Caki2 (cell line): Measurements from ENCODE around the gene SWI5. TPM values are rescaled to one million over a fixed set of nuclear protein-coding genes. Genes with fewer than 3 reads are reported as not detected.

Source experiments
- DNase-seq: peaks from one replicate; pipeline ENCODE4 v3.0.0-alpha.2; 2015; ENCODE audit warnings: low read depth
- in situ Hi-C: cut with HindIII; loops from 2 replicates; pipeline ENCODE4 v1.10.0; 2016; ENCODE audit warnings: low sequenced_read_pairs, low pct_unique_long_range_greater_than_20kb, mixed read lengths
- total RNA-seq: library from RNA; depleted of rRNA; stranded (reverse); fragments of >200 nt; shearing (Covaris generic); gene quantifications from 2 replicates; pipeline ENCODE4 v1.2.3, GENCODE V29; 2014; ENCODE audit warnings: low replicate concordance

The SWI5 gene
- total RNA-seq, 1 experiment from 2014 or later, result 141 TPM

- in situ Hi-C loops, result no loop called here
- DNase-seq, result peak; percentile 52
These were observed 25.9 kb upstream of the SWI5 start for GRCh38 chr9:128249908-128250838.

- in situ Hi-C loops, result no loop called here
- no peak for DNase-seq
These were observed 25.0 kb upstream of the SWI5 start for GRCh38 chr9:128250839-128251731.

DNA sequence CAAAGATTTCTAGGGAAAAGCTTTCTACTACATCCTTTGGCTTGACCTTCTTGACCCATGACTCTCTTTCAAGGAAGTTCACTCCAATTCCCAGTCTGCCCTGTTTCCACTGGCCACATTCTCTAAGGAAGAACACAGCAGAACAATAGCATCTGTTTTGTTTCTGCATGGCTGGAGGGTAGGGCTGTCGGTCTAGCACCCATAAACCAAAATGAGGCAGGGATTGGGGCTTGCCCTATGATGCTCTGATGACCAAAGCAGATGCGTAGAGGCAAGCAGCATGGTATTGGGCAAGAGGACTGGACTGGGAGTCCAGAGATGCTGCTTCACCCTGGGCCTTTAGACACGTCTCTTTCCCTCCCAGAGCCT lies 24.4 kb upstream of the SWI5 start:
- DNase-seq, result no peak
- in situ Hi-C loops, result no loop called here

DNA sequence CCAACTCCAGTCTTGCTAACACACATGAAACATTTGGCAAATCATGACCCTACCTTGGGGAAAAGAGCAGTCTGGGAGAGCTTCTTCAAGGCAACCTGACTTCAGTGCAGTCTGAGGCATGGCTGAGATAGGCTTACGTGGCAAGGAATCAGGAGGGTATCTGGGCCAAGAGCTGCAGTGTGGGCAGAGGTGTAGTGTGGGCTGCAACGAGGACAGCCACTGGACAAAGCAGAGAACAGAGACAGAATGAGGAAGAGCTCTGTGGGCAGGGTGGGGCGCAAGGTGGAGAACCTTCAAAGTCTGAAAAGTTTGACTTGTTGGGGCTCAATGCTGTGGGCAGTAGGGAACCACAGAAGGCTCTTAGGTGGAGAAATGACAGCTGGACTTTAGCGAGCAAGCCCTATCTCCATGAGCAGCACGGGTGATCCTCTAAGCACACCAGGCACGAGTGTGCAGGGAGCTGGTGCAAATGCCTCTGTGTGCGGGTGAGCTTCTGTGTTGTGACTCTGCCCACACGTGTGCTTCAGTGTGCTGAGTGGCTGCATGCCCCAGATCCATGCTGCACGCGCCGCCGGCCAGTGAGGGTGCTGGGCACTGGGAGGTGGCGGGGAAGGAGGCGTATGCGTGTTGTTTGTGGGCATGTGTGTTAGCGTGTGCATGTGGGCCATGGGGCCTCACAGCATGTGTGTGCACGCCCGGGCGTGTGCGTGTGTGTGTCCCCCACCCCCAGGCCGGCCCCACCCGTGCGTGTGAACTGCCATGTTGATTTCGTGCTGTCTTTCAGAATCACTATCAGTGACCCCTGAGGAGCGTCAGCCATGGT lies 23.5 kb upstream of the SWI5 start:
- DNase-seq, result no peak
- in situ Hi-C loops, result no loop called here

GRCh38 chr9:128253140-128253990 lies 22.7 kb upstream of the SWI5 start:
- no peak for DNase-seq
- in situ Hi-C loops, result no loop called here

- in situ Hi-C loops, result no loop called here
- DNase-seq, result no peak
These were observed 22.1 kb upstream of the SWI5 start for GRCh38 chr9:128253991-128254346.

DNA sequence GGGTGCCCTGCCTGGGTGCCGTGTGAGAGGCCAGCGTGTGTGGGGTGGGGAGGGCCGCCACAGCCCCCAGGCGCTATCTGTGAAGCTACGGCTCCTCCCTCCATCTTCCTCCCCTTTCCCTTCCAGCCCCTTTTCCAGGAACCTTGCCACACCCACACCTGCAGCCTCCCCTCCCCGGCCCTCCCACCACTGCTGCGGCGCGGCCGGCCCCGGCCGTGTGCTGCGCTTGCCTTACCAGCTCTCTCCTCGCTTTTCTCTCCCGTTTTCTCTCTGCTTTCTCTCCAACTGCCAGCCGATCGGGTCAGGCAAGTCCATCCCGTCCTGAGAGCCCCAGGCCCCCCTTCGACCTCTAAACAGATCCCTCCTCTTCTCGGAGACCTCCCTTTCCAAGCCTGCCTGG lies 21.7 kb upstream of the SWI5 start:
- in situ Hi-C loops, result no loop called here
- no peak for DNase-seq

- in situ Hi-C loops, result no loop called here
- DNase-seq, result peak; percentile 52
These were observed 21.0 kb upstream of the SWI5 start for GRCh38 chr9:128254855-128255759.

GRCh38 chr9:128257086-128257825 lies 18.8 kb upstream of the SWI5 start:
- no peak for DNase-seq

GRCh38 chr9:128257907-128258306 lies 18.2 kb upstream of the SWI5 start:
- no peak for DNase-seq
- in situ Hi-C loops, result no loop called here

More at GRCh38 chr9:128257086-128257825, 18.8 kb upstream of the SWI5 start:
- in situ Hi-C loops, result no loop called here

DNA sequence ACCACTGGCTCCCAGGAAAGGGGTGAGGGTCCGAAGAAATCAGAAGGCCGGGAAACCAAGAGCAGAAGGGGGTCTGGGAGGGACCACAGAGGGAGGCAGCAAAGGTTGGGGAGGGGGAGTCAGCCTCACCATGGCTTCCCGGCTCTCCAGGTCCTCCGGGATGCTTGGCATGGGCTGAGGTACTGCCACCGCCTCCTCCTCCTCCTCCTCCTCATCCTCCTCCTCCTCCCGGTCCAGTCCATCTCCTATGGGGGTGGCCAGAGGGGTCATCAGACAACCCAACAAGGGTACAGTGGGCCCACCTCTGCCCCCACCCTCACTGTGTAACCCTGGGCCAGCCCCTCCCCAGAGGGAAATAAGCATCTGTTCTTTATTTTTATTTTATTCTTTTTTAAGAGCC lies 17.8 kb upstream of the SWI5 start:
- in situ Hi-C loops, result no loop called here
- DNase-seq, result no peak

GRCh38 chr9:128259156-128259555 lies 16.9 kb upstream of the SWI5 start:
- in situ Hi-C loops, result no loop called here
- DNase-seq, result no peak

- no peak for DNase-seq
- in situ Hi-C loops, result no loop called here
These were observed 15.7 kb upstream of the SWI5 start for GRCh38 chr9:128260340-128260739.

GRCh38 chr9:128262687-128263086 lies 13.4 kb upstream of the SWI5 start:
- no peak for DNase-seq
- in situ Hi-C loops, result no loop called here

GRCh38 chr9:128265348-128265847 lies 10.7 kb upstream of the SWI5 start:
- DNase-seq, result no peak

More at GRCh38 chr9:128265348-128265847, 10.7 kb upstream of the SWI5 start:
- in situ Hi-C loops, result no loop called here
